Measurements from ENCODE around the gene GDAP1L1. TPM values are rescaled to one million over a fixed set of nuclear protein-coding genes. Genes with fewer than 3 reads are reported as not detected.
A peak's percentile ranks its signal among the peaks of the same experiment; 100 is the strongest.
"Not testable (repeated sequence)": the region's sequence is repeated elsewhere in the genome, so short reads cannot be mapped to it uniquely, and the experiment has no call there.

The GDAP1L1 gene
- total RNA-seq, 2 donors from 2014 or later, result 1.5 TPM; not detected in 1

DNA sequence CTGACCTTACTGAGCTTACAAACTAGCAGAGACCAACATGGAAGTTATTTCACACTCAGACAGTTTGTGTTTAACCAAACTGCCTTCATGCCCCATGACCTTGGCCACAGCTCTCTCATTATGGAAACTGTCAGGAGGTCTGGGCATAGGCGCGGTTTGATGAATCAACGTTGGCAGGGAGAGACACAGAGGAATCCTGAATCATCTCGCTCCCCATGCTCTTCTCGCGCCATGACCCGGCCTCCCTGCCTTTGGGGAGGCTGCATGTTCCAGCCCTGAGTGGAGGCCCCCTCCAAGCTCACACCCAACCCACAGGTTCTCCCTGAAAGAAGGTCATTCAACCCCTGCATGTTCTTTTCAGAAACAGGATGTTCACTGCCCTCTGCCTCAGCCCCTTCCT is 15.9 kb upstream of the GDAP1L1 start:
- Histone ChIP-seq H3K4me3 (no peak overlapping the region), H3K4me1 (replicated peaks) (no peaks in the 10 kb centered on the region), H3K27me3 (replicated peaks; ENCODE audit: insufficient read depth) (no peaks in the 10 kb centered on the region), H3K9me3 (no peaks in the 10 kb centered on the region), H3K27ac (no peak overlapping the region), H3K36me3 (no peaks in the 10 kb centered on the region)
- intact Hi-C loops (cut with DNase I), result no loop called here
- 89% methylated on average over 7 of the region's 7 CpGs for WGBS
- DNase-seq (ENCODE audit: low spot score), result no peak
- TF ChIP-seq POLR2AphosphoS5 (IDR thresholded peaks at IDR 0.05), result no peak
- TF ChIP-seq, protein P1, sequence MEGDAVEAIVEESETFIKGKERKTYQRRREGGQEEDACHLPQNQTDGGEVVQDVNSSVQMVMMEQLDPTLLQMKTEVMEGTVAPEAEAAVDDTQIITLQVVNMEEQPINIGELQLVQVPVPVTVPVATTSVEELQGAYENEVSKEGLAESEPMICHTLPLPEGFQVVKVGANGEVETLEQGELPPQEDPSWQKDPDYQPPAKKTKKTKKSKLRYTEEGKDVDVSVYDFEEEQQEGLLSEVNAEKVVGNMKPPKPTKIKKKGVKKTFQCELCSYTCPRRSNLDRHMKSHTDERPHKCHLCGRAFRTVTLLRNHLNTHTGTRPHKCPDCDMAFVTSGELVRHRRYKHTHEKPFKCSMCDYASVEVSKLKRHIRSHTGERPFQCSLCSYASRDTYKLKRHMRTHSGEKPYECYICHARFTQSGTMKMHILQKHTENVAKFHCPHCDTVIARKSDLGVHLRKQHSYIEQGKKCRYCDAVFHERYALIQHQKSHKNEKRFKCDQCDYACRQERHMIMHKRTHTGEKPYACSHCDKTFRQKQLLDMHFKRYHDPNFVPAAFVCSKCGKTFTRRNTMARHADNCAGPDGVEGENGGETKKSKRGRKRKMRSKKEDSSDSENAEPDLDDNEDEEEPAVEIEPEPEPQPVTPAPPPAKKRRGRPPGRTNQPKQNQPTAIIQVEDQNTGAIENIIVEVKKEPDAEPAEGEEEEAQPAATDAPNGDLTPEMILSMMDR (IDR thresholded peaks at IDR 0.05), result no peak
- TF ChIP-seq POLR2A (IDR thresholded peaks at IDR 0.05), result no peak

DNA sequence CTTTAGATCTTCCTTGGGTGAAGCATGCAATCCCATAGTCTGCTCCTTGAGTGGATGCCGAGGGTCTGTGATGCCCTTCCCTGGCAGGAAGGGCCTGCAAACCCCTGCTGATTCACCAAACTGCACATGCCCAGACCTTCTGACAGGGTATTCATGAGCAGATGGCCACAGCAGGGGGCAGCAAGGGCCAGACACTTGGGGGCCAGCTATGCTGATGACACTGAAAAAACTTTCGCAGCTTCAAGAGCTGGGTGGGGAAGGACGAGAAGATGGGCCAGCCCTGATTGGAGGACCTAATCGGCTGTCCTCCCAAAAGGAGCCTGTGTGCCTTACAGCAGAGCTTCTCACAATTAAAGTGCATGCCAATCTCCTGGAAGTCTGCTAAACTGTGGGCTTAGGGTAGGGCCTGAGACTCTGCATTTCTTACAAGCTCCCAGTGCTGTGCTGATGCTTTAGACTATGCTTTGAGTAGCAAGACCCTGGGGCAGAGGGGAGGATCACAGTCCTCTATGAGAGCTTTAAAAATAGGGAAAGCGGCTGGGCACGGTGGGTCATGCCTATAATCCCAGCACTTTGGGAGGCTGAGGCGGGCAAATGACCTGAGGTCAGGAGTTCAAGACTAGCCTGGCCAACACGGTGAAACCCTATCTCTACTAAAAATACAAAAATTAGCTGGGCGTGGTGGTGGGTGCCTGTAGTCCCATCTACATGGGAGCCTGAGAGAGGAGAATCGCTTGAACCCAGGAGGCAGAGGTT is 15.2 kb upstream of the GDAP1L1 start:
- no peaks in the 10 kb centered on the region for H3K27me3 ChIP-seq (replicated peaks; ENCODE audit: insufficient read depth)
- 82% methylated on average over 10 of the region's 10 CpGs for WGBS
- no peak overlapping the region for H3K4me3 ChIP-seq
- H3K4me1 ChIP-seq (replicated peaks), result no peaks in the 10 kb centered on the region
- TF ChIP-seq, protein P1 (IDR thresholded peaks at IDR 0.05), result no peak
- TF ChIP-seq POLR2AphosphoS5 (IDR thresholded peaks at IDR 0.05), result no peak
- no peak for TF ChIP-seq POLR2A (IDR thresholded peaks at IDR 0.05)
- no peaks in the 10 kb centered on the region for H3K36me3 ChIP-seq
- H3K9me3 ChIP-seq, result no peaks in the 10 kb centered on the region
- no peak overlapping the region for H3K27ac ChIP-seq
- intact Hi-C loops (cut with DNase I), result no loop called here
- no peak for DNase-seq (ENCODE audit: low spot score)

DNA sequence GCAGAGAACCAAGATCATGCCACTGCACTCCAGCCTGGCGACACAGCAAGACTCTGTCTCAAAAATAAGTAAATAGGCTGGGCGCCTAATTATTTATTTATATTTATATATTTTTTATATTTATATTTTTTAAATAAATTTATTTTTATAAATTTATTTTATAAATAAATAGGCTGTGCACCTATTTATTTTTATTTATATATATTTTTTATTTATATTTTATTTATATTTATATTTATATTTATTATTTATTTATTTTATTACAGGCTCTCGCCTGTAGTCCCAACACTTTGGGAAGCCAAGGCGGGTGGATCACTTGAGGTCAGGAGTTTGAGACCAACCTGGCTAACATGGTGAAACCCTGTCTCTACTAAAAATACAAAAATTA is 14.6 kb upstream of the GDAP1L1 start:
- H3K27ac ChIP-seq; H3K9me3 ChIP-seq; H3K4me1 ChIP-seq (replicated peaks); H3K4me3 ChIP-seq; H3K27me3 ChIP-seq (replicated peaks; ENCODE audit: insufficient read depth); DNase-seq (ENCODE audit: low spot score); intact Hi-C loops (cut with DNase I); H3K36me3 ChIP-seq: not testable (repeated sequence)
- 98% methylated on average over 4 of the region's 4 CpGs for WGBS

DNA sequence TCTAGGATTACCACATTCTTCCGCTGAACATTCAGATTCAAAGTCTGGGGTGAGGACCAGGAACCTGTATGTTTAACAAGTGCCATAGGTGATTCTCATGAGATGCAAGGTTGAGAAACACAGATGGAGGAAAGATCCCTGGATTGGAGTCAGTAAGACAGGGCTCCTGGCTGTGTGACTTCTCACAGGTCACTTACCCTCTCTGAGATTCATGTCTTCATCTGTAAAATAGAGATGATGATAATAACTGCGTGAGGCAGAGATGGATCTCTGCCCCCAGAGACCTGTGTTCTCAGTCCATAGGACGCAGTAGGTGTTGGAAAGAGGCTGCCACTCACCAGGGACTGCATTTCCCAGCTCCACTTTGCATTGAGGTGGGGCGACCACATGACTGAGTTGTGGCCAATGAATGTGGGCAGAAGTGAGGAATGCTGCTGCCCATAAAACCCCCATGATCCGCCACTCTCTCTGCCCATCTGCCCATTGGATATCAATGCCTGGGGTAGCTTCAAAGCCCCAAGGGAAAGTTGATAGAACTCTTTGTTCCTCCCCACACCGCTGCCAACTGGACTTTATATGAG is 13.6 kb upstream of the GDAP1L1 start:
- Histone ChIP-seq H3K27me3 (replicated peaks; ENCODE audit: insufficient read depth) (no peaks in the 10 kb centered on the region), H3K4me3 (no peak overlapping the region), H3K27ac (no peak overlapping the region), H3K4me1 (replicated peaks) (no peaks in the 10 kb centered on the region), H3K9me3 (no peaks in the 10 kb centered on the region), H3K36me3 (no peaks in the 10 kb centered on the region)
- DNase-seq (ENCODE audit: low spot score), result peak; percentile 23
- 83% methylated on average over 6 of the region's 6 CpGs for WGBS
- TF ChIP-seq POLR2AphosphoS5 (IDR thresholded peaks at IDR 0.05) (peak; percentile 24), POLR2A (IDR thresholded peaks at IDR 0.05) (no peak)
- intact Hi-C loops (cut with DNase I), result no loop called here

DNA sequence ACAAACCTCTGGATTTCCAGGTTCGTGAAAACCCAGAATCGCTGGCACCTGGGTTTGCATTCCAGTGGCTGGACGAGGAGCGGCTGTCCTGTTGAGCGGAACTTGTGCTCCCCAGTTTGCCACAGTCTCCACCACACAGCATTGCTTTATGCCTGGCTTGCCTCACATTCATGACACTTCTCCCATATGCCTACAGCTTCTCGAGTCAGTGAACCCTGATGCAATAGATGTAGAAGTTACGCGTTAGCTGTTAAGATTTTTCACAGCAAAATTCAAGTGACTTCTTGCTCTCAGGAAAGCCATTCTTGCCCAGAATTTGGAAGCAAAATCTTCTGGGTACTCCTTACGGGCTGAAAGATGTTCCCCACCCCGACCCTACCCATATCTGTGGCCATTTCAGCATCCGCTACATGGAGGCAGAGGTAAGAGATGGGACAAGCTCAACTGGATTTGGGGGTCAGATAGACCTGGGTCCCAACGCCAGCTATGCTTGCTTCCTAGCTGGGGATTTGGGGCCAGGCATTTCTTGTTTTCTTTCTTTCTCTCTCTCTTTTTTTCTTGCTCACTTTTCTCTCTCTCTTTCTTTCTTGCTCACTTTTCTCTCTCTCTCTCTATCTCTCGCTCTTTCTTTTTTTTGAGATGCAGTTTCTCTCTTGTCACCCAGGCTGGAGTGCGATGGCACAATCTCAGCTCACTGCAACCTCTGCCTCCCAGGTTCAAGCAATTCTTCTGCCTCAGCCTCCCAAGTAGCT is 12.4 kb upstream of the GDAP1L1 start:
- H3K4me1 ChIP-seq (replicated peaks), result no peaks in the 10 kb centered on the region
- 90% methylated on average over 14 of the region's 14 CpGs for WGBS
- DNase-seq (ENCODE audit: low spot score), result no peak
- intact Hi-C loops (cut with DNase I), result no loop called here
- no peaks in the 10 kb centered on the region for H3K36me3 ChIP-seq
- no peak for TF ChIP-seq POLR2A (IDR thresholded peaks at IDR 0.05)
- no peaks in the 10 kb centered on the region for H3K9me3 ChIP-seq
- no peak overlapping the region for H3K27ac ChIP-seq
- no peaks in the 10 kb centered on the region for H3K27me3 ChIP-seq (replicated peaks; ENCODE audit: insufficient read depth)
- no peak overlapping the region for H3K4me3 ChIP-seq

DNA sequence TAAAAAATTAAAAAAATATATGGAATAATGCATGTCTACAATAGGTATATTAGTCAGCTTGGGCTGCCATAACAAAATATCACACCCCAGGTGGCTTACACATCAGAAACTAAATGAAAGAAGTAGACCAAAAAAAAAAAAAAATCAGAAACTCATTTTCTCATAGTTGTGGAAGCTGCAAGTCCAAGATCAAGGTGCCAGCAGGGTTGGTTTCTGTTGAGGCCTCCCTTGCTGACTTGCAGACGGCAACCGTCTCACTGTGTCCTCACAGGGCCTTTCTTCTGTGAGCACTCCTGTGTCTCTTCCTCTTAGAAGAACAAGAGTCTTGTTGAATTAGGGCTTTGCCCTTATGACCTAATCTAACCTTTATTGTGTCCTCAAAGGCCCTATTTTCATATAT is 11.4 kb upstream of the GDAP1L1 start:
- TF ChIP-seq, protein P1 (IDR thresholded peaks at IDR 0.05), result no peak
- no peak for TF ChIP-seq POLR2AphosphoS5 (IDR thresholded peaks at IDR 0.05)
- TF ChIP-seq POLR2A (IDR thresholded peaks at IDR 0.05), result no peak
- no peak overlapping the region for H3K27ac ChIP-seq
- intact Hi-C loops (cut with DNase I), result no loop called here
- 100% methylated on average over 2 of the region's 2 CpGs for WGBS
- no peaks in the 10 kb centered on the region for H3K9me3 ChIP-seq
- H3K36me3 ChIP-seq, result no peaks in the 10 kb centered on the region
- H3K4me3 ChIP-seq, result no peak overlapping the region
- no peaks in the 10 kb centered on the region for H3K27me3 ChIP-seq (replicated peaks; ENCODE audit: insufficient read depth)
- H3K4me1 ChIP-seq (replicated peaks), result no peaks in the 10 kb centered on the region
- no peak for DNase-seq (ENCODE audit: low spot score)

DNA sequence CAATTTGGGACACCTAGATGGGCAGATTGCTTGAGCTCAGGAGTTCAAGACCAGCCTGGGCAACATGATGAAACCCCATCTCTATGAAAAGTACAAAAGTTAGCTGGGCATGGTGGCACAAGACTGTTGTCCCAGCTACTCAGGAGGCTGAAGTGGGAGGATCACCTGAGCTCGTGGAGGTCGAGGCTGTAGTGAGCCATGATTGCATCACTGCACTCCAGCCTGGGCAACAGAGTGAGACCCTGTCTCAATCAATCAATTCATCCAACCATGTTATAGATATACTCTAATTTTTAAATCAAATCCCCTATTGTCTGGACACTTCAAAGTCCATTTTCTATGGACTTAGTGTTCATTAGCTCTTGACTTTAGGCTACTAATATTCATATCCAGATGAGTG is 10.3 kb upstream of the GDAP1L1 start:
- H3K9me3 ChIP-seq; DNase-seq (ENCODE audit: low spot score); H3K36me3 ChIP-seq; H3K27ac ChIP-seq; intact Hi-C loops (cut with DNase I); H3K27me3 ChIP-seq (replicated peaks; ENCODE audit: insufficient read depth); H3K4me1 ChIP-seq (replicated peaks); H3K4me3 ChIP-seq: not testable (repeated sequence)
- 89% methylated on average over 2 of the region's 2 CpGs for WGBS
